Upper lobe of left lung (tissue), 4 donors: ENCODE data around the gene POLD1.

Source experiments
- CTCF ChIP-seq, 6 experiments: fragments of 450-650 bp in 4 of 6; fragments of 200-600 bp in 2 of 6; sonication (generic) in 2 of 6; IDR thresholded peaks; one replicate each; pipeline ENCODE4 v1.5.1; 2016 to 2019; ENCODE audit warnings: antibody characterized with exemption in 6 of 6
- POLR2A ChIP-seq, 4 donors: fragments of 450-650 bp; IDR thresholded peaks; one replicate each; pipeline ENCODE4 v1.5.1; 2016 to 2017; ENCODE audit warnings: antibody characterized with exemption in 4 of 4, mild to moderate bottlenecking in 2 of 4

- no peak for TF ChIP-seq CTCF (IDR thresholded peaks at IDR 0.05)
- no peak for TF ChIP-seq POLR2A (IDR thresholded peaks at IDR 0.05)
Observed at GRCh38 chr19:50413531-50413930, 29.4 kb downstream of the POLD1 start.
